GM23338 (cell line): ENCODE results near the gene MYOM1. TPM values are rescaled to one million over a fixed set of nuclear protein-coding genes. Genes with fewer than 3 reads are reported as not detected.
A peak's percentile ranks its signal among the peaks of the same experiment; 100 is the strongest.

ENCODE experiments used
- ATAC-seq: fragments of 200-7000 bp; cut with Tn5 transposase; 3 replicates; pipeline ENCODE4 v1.9.1; 2020
- DNase-seq: peaks from one replicate; pipeline ENCODE4 v3.0.0-alpha.2; 2015; ENCODE audit warnings: low spot score
- H2AFZ ChIP-seq: fragments of 200-600 bp; sonication (generic); 2 replicates; pipeline ENCODE4 v1.8.0; 2016; ENCODE audit warnings: antibody characterized with exemption, mild to moderate bottlenecking, moderate library complexity
- H3F3A ChIP-seq: fragments of 200-600 bp; sonication (generic); replicated peaks from 2 replicates; pipeline ENCODE4 v1.8.0; 2017; ENCODE audit warnings: antibody characterized with exemption, mixed run types, low read depth
- H3K27ac ChIP-seq: fragments of 200-600 bp; sonication (generic); 2 replicates; pipeline ENCODE4 v1.6.1; 2016; ENCODE audit warnings: low read depth
- H3K27me3 ChIP-seq: fragments of 200-600 bp; sonication (generic); 2 replicates; pipeline ENCODE4 v1.8.0; 2016; ENCODE audit warnings: mild to moderate bottlenecking, mixed run types, moderate library complexity; ENCODE audit not compliant: insufficient read depth
- H3K36me3 ChIP-seq: fragments of 200-600 bp; sonication (generic); 2 replicates; pipeline ENCODE4 v1.8.0; 2016; ENCODE audit warnings: mild to moderate bottlenecking; ENCODE audit not compliant: insufficient read depth
- H3K4me1 ChIP-seq: fragments of 200-600 bp; sonication (generic); 2 replicates; pipeline ENCODE4 v1.8.0; 2016; ENCODE audit warnings: mild to moderate bottlenecking, moderate library complexity; ENCODE audit not compliant: insufficient read depth
- H3K4me2 ChIP-seq: fragments of 200-600 bp; sonication (generic); 2 replicates; pipeline ENCODE4 v1.7.1; 2017; ENCODE audit warnings: mixed run types
- H3K4me3 ChIP-seq: fragments of 200-600 bp; sonication (generic); 2 replicates; pipeline ENCODE4 v1.6.1; 2016; ENCODE audit warnings: mixed run types
- H3K79me2 ChIP-seq: fragments of 200-600 bp; sonication (generic); replicated peaks from 2 replicates; pipeline ENCODE4 v1.8.0; 2017; ENCODE audit warnings: mild to moderate bottlenecking; ENCODE audit not compliant: insufficient read depth
- H3K9me2 ChIP-seq: fragments of 200-600 bp; sonication (generic); 2 replicates; pipeline ENCODE4 v1.8.0; 2017; ENCODE audit not compliant: insufficient read depth
- H4K20me1 ChIP-seq: fragments of 200-600 bp; sonication (generic); replicated peaks from 2 replicates; pipeline ENCODE4 v1.8.0; 2017; ENCODE audit warnings: mild to moderate bottlenecking; ENCODE audit not compliant: insufficient read depth
- H3K27ac Mint-ChIP-seq: 2 replicates; pipeline ENCODE4 v1.8.0; 2020; ENCODE audit warnings: inconsistent platforms, mild to moderate bottlenecking, moderate library complexity, mixed read lengths
- H3K27me3 Mint-ChIP-seq: 3 replicates; pipeline ENCODE4 v1.8.0; 2022; ENCODE audit warnings: low read depth, mild to moderate bottlenecking, moderate library complexity, mixed read lengths, inconsistent platforms; ENCODE audit not compliant: insufficient read depth, poor library complexity
- H3K36me3 Mint-ChIP-seq: 3 replicates; pipeline ENCODE4 v1.8.0; 2021; ENCODE audit warnings: low read depth, mild to moderate bottlenecking, inconsistent platforms, moderate library complexity, mixed read lengths
- H3K4me1 Mint-ChIP-seq: 3 replicates; pipeline ENCODE4 v1.8.0; 2020; ENCODE audit warnings: mild to moderate bottlenecking, inconsistent platforms, mixed read lengths
- H3K4me3 Mint-ChIP-seq: 3 replicates; pipeline ENCODE4 v1.8.0; 2021; ENCODE audit warnings: moderate library complexity, mild to moderate bottlenecking, inconsistent platforms, mixed read lengths
- H3K9me3 Mint-ChIP-seq: 3 replicates; pipeline ENCODE4 v1.8.0; 2020; ENCODE audit warnings: moderate library complexity, mild to moderate bottlenecking, inconsistent platforms, mixed read lengths
- CREB1 ChIP-seq: fragments of 250-450 bp; sonication (Bioruptor Pico); IDR thresholded peaks from 2 replicates; pipeline ENCODE4 v1.5.0; 2020; ENCODE audit warnings: low read depth, mild to moderate bottlenecking, moderate library complexity
- EZH2 ChIP-seq: fragments of 200-600 bp; sonication (generic); IDR thresholded peaks from one replicate; pipeline ENCODE4 v1.8.0; 2017; ENCODE audit warnings: antibody characterized with exemption, mild to moderate bottlenecking, low read depth; ENCODE audit not compliant: unreplicated experiment
- EZH2phosphoT487 ChIP-seq: fragments of 200-600 bp; sonication (generic); IDR thresholded peaks from one replicate; pipeline ENCODE4 v1.8.1; 2018; ENCODE audit warnings: antibody characterized with exemption; ENCODE audit not compliant: unreplicated experiment
- JUNB ChIP-seq: IDR thresholded peaks from one replicate; pipeline ENCODE4 v1.6.1; 2016; ENCODE audit warnings: antibody characterized with exemption; ENCODE audit not compliant: unreplicated experiment
- NANOG ChIP-seq: IDR thresholded peaks from 2 replicates; pipeline ENCODE4 v1.6.1; 2016; ENCODE audit warnings: antibody characterized with exemption, borderline replicate concordance
- POLR2AphosphoS5 ChIP-seq: IDR thresholded peaks from 2 replicates; pipeline ENCODE4 v1.6.1; 2016; ENCODE audit warnings: antibody characterized with exemption, low read depth
- STAT1 ChIP-seq: IDR thresholded peaks from one replicate; pipeline ENCODE4 v1.6.1; 2016; ENCODE audit warnings: antibody characterized with exemption; ENCODE audit not compliant: unreplicated experiment
- ZNF114 ChIP-seq: fragments of 250-450 bp; sonication (Bioruptor Pico); IDR thresholded peaks from 2 replicates; pipeline ENCODE4 v1.5.0; 2020; ENCODE audit warnings: mild to moderate bottlenecking, moderate library complexity
- ZNF331 ChIP-seq: fragments of 250-450 bp; sonication (Bioruptor Pico); IDR thresholded peaks from 2 replicates; pipeline ENCODE4 v1.5.0; 2020; ENCODE audit warnings: low read depth, mild to moderate bottlenecking, moderate library complexity
- polyA plus RNA-seq: library from polyadenylated mRNA; unstranded; fragments of >200 nt; fragmentation: Nextera tagmentation; extraction: Ambion mirVana; gene quantifications from 2 replicates; pipeline ENCODE4 v1.2.1, GENCODE V29; 2016
- total RNA-seq: library from RNA; depleted of rRNA; stranded (reverse); fragments of >200 nt; shearing (Covaris generic); gene quantifications from 2 replicates; pipeline ENCODE4 v1.2.3, GENCODE V29; 2014
- TF ChIP-seq, protein P1 (sequence below): IDR thresholded peaks from 2 replicates; pipeline ENCODE4 v1.6.1; 2016; ENCODE audit warnings: antibody characterized with exemption
- TF ChIP-seq, protein P2 (sequence below), 2 experiments: fragments of 200-600 bp in 1 of 2; sonication (generic) in 1 of 2; conservative IDR thresholded peaks; 2 replicates each; pipeline versions ENCODE4 v1.5.1 to v1.6.1; 2016 to 2017; ENCODE audit warnings: antibody characterized with exemption in 2 of 2, low read depth in 2 of 2, mild to moderate bottlenecking in 2 of 2, moderate library complexity in 1 of 2
- TF ChIP-seq, protein P3 (sequence below): IDR thresholded peaks from one replicate; pipeline ENCODE4 v1.6.1; 2018; ENCODE audit warnings: antibody characterized with exemption; ENCODE audit not compliant: unreplicated experiment

Gene MYOM1
- total and polyA plus RNA-seq, 2 experiments from 2014 or later = 0.27 to 0.38 TPM

GRCh38 chr18:3256693-3257626 lies 37.2 kb upstream of the MYOM1 start (continued):
- TF ChIP-seq, protein P1, sequence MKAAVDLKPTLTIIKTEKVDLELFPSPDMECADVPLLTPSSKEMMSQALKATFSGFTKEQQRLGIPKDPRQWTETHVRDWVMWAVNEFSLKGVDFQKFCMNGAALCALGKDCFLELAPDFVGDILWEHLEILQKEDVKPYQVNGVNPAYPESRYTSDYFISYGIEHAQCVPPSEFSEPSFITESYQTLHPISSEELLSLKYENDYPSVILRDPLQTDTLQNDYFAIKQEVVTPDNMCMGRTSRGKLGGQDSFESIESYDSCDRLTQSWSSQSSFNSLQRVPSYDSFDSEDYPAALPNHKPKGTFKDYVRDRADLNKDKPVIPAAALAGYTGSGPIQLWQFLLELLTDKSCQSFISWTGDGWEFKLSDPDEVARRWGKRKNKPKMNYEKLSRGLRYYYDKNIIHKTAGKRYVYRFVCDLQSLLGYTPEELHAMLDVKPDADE = no peak
- TF ChIP-seq POLR2AphosphoS5 (no peak), EZH2 (no peak)
- TF ChIP-seq, protein P2, sequence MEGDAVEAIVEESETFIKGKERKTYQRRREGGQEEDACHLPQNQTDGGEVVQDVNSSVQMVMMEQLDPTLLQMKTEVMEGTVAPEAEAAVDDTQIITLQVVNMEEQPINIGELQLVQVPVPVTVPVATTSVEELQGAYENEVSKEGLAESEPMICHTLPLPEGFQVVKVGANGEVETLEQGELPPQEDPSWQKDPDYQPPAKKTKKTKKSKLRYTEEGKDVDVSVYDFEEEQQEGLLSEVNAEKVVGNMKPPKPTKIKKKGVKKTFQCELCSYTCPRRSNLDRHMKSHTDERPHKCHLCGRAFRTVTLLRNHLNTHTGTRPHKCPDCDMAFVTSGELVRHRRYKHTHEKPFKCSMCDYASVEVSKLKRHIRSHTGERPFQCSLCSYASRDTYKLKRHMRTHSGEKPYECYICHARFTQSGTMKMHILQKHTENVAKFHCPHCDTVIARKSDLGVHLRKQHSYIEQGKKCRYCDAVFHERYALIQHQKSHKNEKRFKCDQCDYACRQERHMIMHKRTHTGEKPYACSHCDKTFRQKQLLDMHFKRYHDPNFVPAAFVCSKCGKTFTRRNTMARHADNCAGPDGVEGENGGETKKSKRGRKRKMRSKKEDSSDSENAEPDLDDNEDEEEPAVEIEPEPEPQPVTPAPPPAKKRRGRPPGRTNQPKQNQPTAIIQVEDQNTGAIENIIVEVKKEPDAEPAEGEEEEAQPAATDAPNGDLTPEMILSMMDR (conservative IDR thresholded peaks at IDR 0.05; ENCODE audit: low read depth in 2 of 2) = no peak

DNA sequence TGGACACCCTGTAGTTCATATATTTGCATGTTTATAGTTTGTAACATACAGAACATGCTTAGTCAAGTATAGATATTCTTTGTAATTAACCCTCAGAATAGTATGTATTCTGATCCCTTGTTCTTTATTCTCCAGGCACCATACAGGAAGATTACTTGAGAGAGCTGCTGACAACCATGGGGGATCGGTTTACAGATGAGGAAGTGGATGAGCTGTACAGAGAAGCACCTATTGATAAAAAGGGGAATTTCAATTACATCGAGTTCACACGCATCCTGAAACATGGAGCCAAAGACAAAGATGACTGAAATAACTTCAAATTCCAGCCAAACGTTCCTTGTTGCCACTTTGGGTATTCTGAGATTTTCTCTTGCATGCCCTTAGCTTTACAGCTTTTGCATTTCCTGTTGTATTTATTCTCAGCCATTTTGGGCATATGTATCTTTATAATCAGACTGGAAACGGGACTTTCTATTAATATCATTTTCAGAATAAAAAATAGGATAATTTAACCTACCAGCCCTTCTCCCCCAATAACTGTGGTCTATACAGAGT lies 35.9 kb upstream of the MYOM1 start:
- Mint-ChIP-seq H3K27ac (0 out of 2 replicates have a peak overlapping the region, but pooled peaks have one; percentile 5), H3K27me3 (peaks cover 2% of the 10 kb centered on the region), H3K4me3 (no peak overlapping the region), H3K9me3 (no peaks in the 10 kb centered on the region), H3K4me1 (peaks cover 24% of the 10 kb centered on the region), H3K36me3 (peaks cover 56% of the 10 kb centered on the region)
- Histone ChIP-seq H3K4me2 (no peak overlapping the region), H3K36me3 (peaks cover 27% of the 10 kb centered on the region), H3K4me1 (peaks cover 6% of the 10 kb centered on the region), H3K9me2 (no peaks in the 10 kb centered on the region), H4K20me1 (peaks cover 1% of the 10 kb centered on the region; the same call in 1 of the 2 replicates), H3K27ac (no peak overlapping the region), H3F3A (no peaks in the 10 kb centered on the region), H3K4me3 (no peak overlapping the region), H3K79me2 (peaks cover 32% of the 10 kb centered on the region), H3K27me3 (no peaks in the 10 kb centered on the region), H2AFZ (no peak overlapping the region)
- no peak for ATAC-seq
- DNase-seq = no peak
- TF ChIP-seq, protein P3, sequence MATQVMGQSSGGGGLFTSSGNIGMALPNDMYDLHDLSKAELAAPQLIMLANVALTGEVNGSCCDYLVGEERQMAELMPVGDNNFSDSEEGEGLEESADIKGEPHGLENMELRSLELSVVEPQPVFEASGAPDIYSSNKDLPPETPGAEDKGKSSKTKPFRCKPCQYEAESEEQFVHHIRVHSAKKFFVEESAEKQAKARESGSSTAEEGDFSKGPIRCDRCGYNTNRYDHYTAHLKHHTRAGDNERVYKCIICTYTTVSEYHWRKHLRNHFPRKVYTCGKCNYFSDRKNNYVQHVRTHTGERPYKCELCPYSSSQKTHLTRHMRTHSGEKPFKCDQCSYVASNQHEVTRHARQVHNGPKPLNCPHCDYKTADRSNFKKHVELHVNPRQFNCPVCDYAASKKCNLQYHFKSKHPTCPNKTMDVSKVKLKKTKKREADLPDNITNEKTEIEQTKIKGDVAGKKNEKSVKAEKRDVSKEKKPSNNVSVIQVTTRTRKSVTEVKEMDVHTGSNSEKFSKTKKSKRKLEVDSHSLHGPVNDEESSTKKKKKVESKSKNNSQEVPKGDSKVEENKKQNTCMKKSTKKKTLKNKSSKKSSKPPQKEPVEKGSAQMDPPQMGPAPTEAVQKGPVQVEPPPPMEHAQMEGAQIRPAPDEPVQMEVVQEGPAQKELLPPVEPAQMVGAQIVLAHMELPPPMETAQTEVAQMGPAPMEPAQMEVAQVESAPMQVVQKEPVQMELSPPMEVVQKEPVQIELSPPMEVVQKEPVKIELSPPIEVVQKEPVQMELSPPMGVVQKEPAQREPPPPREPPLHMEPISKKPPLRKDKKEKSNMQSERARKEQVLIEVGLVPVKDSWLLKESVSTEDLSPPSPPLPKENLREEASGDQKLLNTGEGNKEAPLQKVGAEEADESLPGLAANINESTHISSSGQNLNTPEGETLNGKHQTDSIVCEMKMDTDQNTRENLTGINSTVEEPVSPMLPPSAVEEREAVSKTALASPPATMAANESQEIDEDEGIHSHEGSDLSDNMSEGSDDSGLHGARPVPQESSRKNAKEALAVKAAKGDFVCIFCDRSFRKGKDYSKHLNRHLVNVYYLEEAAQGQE = no peak
- TF ChIP-seq ZNF114 (CRISPR knock-in tag) = no peak
- TF ChIP-seq STAT1 = no peak
- TF ChIP-seq EZH2phosphoT487 = no peak
- no peak for TF ChIP-seq EZH2
- no peak for TF ChIP-seq CREB1
- no peak for TF ChIP-seq POLR2AphosphoS5
- TF ChIP-seq ZNF331 = no peak
- TF ChIP-seq NANOG = no peak
- no peak for TF ChIP-seq JUNB
